ENCODE results near the gene CDC42SE1. TPM values are rescaled to one million over a fixed set of nuclear protein-coding genes. Genes with fewer than 3 reads are reported as not detected.

Gene CDC42SE1
- total and polyA plus RNA-seq, 9 of the 15 experiments (the other 6 are each of a cell fraction or from before 2014, with no cell fraction given): 78.1 to 189 (median 114) TPM

DNA sequence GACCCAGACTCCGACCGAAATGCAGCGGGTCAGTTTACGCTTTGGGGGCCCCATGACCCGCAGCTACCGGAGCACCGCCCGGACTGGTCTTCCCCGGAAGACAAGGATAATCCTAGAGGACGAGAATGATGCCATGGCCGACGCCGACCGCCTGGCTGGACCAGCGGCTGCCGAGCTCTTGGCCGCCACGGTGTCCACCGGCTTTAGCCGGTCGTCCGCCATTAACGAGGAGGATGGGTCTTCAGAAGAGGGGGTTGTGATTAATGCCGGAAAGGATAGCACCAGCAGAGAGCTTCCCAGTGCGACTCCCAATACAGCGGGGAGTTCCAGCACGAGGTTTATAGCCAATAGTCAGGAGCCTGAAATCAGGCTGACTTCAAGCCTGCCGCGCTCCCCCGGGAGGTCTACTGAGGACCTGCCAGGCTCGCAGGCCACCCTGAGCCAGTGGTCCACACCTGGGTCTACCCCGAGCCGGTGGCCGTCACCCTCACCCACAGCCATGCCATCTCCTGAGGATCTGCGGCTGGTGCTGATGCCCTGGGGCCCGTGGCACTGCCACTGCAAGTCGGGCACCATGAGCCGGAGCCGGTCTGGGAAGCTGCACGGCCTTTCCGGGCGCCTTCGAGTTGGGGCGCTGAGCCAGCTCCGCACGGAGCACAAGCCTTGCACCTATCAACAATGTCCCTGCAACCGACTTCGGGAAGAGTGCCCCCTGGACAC lies 11.3 kb downstream of the CDC42SE1 start (continued):
- no peak for TF ChIP-seq TOE1 (IDR thresholded peaks at IDR 0.05; ENCODE audit: borderline replicate concordance)
- 0 out of 2 replicates have a peak, but pooled peaks have one; percentile 61 for TF ChIP-seq TOE1 (CRISPR knock-in tag; IDR thresholded peaks at IDR 0.05; ENCODE audit: borderline replicate concordance, low read depth)
- TF ChIP-seq RB1 (IDR thresholded peaks at IDR 0.05; ENCODE audit: low read depth): no peak
- no peak for TF ChIP-seq ZNF41 (CRISPR knock-in tag; conservative IDR thresholded peaks at IDR 0.05)
- TF ChIP-seq MECOM (CRISPR knock-in tag; IDR thresholded peaks at IDR 0.05): no peak
- no peak for TF ChIP-seq CXXC5 (CRISPR knock-in tag; IDR thresholded peaks at IDR 0.05)
- TF ChIP-seq NR4A1 (CRISPR knock-in tag; IDR thresholded peaks at IDR 0.05): no peak
- no peak for TF ChIP-seq NR4A1 (tag; IDR thresholded peaks at IDR 0.05)
- no peak for TF ChIP-seq CREM (IDR thresholded peaks at IDR 0.05; ENCODE audit: low read depth)
- no peak for TF ChIP-seq NFRKB (IDR thresholded peaks at IDR 0.05; ENCODE audit: low read depth)
- TF ChIP-seq SAFB2 (IDR thresholded peaks at IDR 0.05; ENCODE audit: borderline replicate concordance, low read depth, low read length, severe bottlenecking): no peak
- TF ChIP-seq, protein P1, sequence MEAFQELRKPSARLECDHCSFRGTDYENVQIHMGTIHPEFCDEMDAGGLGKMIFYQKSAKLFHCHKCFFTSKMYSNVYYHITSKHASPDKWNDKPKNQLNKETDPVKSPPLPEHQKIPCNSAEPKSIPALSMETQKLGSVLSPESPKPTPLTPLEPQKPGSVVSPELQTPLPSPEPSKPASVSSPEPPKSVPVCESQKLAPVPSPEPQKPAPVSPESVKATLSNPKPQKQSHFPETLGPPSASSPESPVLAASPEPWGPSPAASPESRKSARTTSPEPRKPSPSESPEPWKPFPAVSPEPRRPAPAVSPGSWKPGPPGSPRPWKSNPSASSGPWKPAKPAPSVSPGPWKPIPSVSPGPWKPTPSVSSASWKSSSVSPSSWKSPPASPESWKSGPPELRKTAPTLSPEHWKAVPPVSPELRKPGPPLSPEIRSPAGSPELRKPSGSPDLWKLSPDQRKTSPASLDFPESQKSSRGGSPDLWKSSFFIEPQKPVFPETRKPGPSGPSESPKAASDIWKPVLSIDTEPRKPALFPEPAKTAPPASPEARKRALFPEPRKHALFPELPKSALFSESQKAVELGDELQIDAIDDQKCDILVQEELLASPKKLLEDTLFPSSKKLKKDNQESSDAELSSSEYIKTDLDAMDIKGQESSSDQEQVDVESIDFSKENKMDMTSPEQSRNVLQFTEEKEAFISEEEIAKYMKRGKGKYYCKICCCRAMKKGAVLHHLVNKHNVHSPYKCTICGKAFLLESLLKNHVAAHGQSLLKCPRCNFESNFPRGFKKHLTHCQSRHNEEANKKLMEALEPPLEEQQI (IDR thresholded peaks at IDR 0.05): no peak
- no peak for TF ChIP-seq ZNF232 (CRISPR knock-in tag; IDR thresholded peaks at IDR 0.05)
- TF ChIP-seq PTTG1 (tag; IDR thresholded peaks at IDR 0.05; ENCODE audit: low read depth): no peak
- TF ChIP-seq ESRRA (IDR thresholded peaks at IDR 0.05; ENCODE audit: borderline replicate concordance, low read depth): no peak
- TF ChIP-seq, protein P2, sequence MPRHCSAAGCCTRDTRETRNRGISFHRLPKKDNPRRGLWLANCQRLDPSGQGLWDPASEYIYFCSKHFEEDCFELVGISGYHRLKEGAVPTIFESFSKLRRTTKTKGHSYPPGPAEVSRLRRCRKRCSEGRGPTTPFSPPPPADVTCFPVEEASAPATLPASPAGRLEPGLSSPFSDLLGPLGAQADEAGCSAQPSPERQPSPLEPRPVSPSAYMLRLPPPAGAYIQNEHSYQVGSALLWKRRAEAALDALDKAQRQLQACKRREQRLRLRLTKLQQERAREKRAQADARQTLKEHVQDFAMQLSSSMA (CRISPR knock-in tag; IDR thresholded peaks at IDR 0.05): peak; percentile 64; the same call in 1 of the 2 replicates
- TF ChIP-seq TCF3 (CRISPR knock-in tag; IDR thresholded peaks at IDR 0.05): no peak
- peak; percentile 77 for TF ChIP-seq RBM22 (IDR thresholded peaks at IDR 0.05; ENCODE audit: low read depth, low read length, poor library complexity, severe bottlenecking)

Data from K562 (cell line).